Neuronal stem cell (in vitro differentiated cells): ENCODE measurements around the gene ALG3.
A peak's percentile ranks its signal among the peaks of the same experiment; 100 is the strongest.

Experiments
- DNase-seq: peaks from one replicate; pipeline ENCODE4 v3.0.0-alpha.2; 2013; ENCODE audit warnings: low spot score
- H2AFZ ChIP-seq: one replicate; pipeline ENCODE4 v1.6.1; 2013; ENCODE audit warnings: mild to moderate bottlenecking, low read length, inconsistent platforms
- H2AK5ac ChIP-seq: 2 replicates; pipeline ENCODE4 v1.6.1; 2013; ENCODE audit warnings: low read depth, mild to moderate bottlenecking, inconsistent platforms, low read length, moderate library complexity, mixed read lengths
- H2BK120ac ChIP-seq: 2 replicates; pipeline ENCODE4 v1.6.1; 2013; ENCODE audit warnings: low read depth, mild to moderate bottlenecking, inconsistent platforms, low read length, moderate library complexity, mixed read lengths
- H2BK12ac ChIP-seq: one replicate; pipeline ENCODE4 v1.6.1; 2013; ENCODE audit warnings: low read length, inconsistent platforms
- H2BK15ac ChIP-seq: 2 replicates; pipeline ENCODE4 v1.6.1; 2013; ENCODE audit warnings: mild to moderate bottlenecking, low read length, inconsistent platforms, mixed read lengths
- H2BK5ac ChIP-seq: one replicate; pipeline ENCODE4 v1.6.1; 2013; ENCODE audit warnings: inconsistent platforms, mild to moderate bottlenecking, low read length, moderate library complexity
- H3K14ac ChIP-seq: one replicate; pipeline ENCODE4 v1.6.1; 2013; ENCODE audit warnings: low read length, inconsistent platforms
- H3K18ac ChIP-seq: 2 replicates; pipeline ENCODE4 v1.6.1; 2013; ENCODE audit warnings: low read length, inconsistent platforms
- H3K23ac ChIP-seq: 2 replicates; pipeline ENCODE4 v1.6.1; 2013; ENCODE audit warnings: low read depth, mild to moderate bottlenecking, mixed read lengths, low read length, inconsistent platforms; ENCODE audit not compliant: poor library complexity
- H3K27ac ChIP-seq: replicated peaks from 3 replicates; pipeline ENCODE4 v1.5.1; 2013; ENCODE audit warnings: low read length, inconsistent platforms
- H3K27me3 ChIP-seq, 3 experiments: 2 replicates each; pipeline ENCODE4 v1.6.1; 2013; ENCODE audit warnings: low read length in 3 of 3, mild to moderate bottlenecking in 2 of 3, inconsistent platforms in 1 of 3, low read depth in 1 of 3, mixed read lengths in 1 of 3, moderate library complexity in 1 of 3; ENCODE audit not compliant: control insufficient read depth in 3 of 3, insufficient read depth in 3 of 3
- H3K36me3 ChIP-seq, 2 donors: replicated peaks in 1 of 2; 2 replicates each; pipeline ENCODE4 v1.6.1; 2013; ENCODE audit warnings: low read length in 2 of 2; ENCODE audit not compliant: control insufficient read depth in 2 of 2, insufficient read depth in 2 of 2
- H3K4ac ChIP-seq: 2 replicates; pipeline ENCODE4 v1.6.1; 2013; ENCODE audit warnings: inconsistent platforms, mild to moderate bottlenecking, low read length, moderate library complexity
- H3K4me1 ChIP-seq, 2 donors: 1 replicate in 1 of 2; 2 replicates in 1 of 2; pipeline ENCODE4 v1.6.1; 2013; ENCODE audit warnings: low read length in 2 of 2, low read depth in 1 of 2; ENCODE audit not compliant: control insufficient read depth in 2 of 2, insufficient read depth in 1 of 2
- H3K4me2 ChIP-seq: one replicate; pipeline ENCODE4 v1.6.1; 2013; ENCODE audit warnings: mild to moderate bottlenecking, low read length, inconsistent platforms; ENCODE audit not compliant: insufficient read depth, poor library complexity, severe bottlenecking
- H3K4me3 ChIP-seq, 2 donors: 2 replicates each; pipeline ENCODE4 v1.5.1; 2013; ENCODE audit warnings: low read length in 2 of 2, mild to moderate bottlenecking in 2 of 2, inconsistent platforms in 1 of 2, moderate library complexity in 1 of 2
- H3K79me1 ChIP-seq: one replicate; pipeline ENCODE4 v1.6.1; 2013; ENCODE audit warnings: low read depth, mild to moderate bottlenecking, inconsistent platforms, low read length, moderate library complexity
- H3K9ac ChIP-seq: one replicate; pipeline ENCODE4 v1.6.1; 2013; ENCODE audit warnings: mild to moderate bottlenecking, low read depth, low read length, inconsistent platforms; ENCODE audit not compliant: poor library complexity
- H3K9me3 ChIP-seq, 2 donors: replicated peaks in 1 of 2; 2 replicates each; pipeline versions ENCODE3 to v1.6.1; 2013; ENCODE audit warnings: low read length in 2 of 2, mild to moderate bottlenecking in 2 of 2, inconsistent platforms in 1 of 2, low read depth in 1 of 2, mixed read lengths in 1 of 2, moderate library complexity in 1 of 2; ENCODE audit not compliant: control insufficient read depth in 2 of 2, insufficient read depth in 1 of 2
- H4K8ac ChIP-seq: one replicate; pipeline ENCODE4 v1.6.1; 2013; ENCODE audit warnings: low read depth, mild to moderate bottlenecking, inconsistent platforms, low read length, moderate library complexity
- H4K91ac ChIP-seq: one replicate; pipeline ENCODE4 v1.6.1; 2013; ENCODE audit warnings: low read length, low read depth, mild to moderate bottlenecking, inconsistent platforms; ENCODE audit not compliant: poor library complexity
- WGBS, 2 donors: extraction: QIAGEN DNeasy Blood & Tissue Kit; methylation state at CpG; one replicate each; pipeline ENCODE4 v1.1.7; 2013; ENCODE audit warnings: missing lambda C conversion rate in 2 of 2, mixed read lengths in 1 of 2; ENCODE audit not compliant: insufficient read length in 2 of 2, insufficient replicate concordance in 1 of 2; ENCODE audit errors: extremely low coverage in 2 of 2; 5-methylcytosine and 5-hydroxymethylcytosine counted together

ALG3 gene

DNA sequence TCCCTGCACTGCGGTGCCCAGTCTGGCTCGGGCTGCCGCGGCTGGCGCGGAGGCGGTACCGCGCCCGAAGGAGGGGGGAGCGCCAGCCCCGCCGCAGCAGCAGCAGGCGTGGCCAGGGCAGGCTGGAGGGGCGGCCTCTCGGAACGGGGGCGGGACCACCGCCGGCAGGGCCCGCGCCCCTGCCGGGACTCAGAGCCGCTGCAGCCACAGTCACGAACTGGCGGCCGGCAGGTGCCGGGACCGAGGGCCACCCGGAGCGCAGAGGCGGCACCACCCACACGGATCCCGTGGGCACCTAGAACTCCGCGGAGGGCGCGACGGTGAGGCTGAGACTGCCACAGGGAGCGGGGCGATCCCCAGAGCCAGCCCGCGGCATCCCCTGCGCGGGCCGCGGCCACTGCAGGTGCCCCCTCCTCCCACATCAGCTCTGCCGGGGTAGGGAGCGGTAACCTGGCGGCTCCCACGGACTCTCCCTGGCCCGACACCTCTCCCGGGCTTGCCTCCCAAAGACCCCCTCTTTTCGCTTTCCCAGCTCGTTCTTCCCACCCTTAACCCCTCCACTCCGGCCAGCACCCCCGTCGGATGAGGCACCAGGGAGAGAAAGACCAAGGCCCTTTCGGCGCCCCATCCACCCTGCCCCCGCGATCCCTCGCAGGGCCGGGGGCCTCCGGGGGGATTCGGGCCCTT, 19.2 kb downstream of the ALG3 start, which contains the start of gene VWA5B2:
Gene VWA5B2 (plus strand): TSS at position 192 of the 687 bp plus-strand sequence. CDS start 944 bp downstream, outside the sequence.
- Histone ChIP-seq H3K23ac (peak within 1 kb of the TSS; percentile 73), H3K9me3 (peaks cover 0 to 2% of the 10 kb centered on the region in 2 donors), H2BK5ac (no peak within 1 kb of the TSS), H3K79me1 (peaks cover 2% of the 10 kb centered on the region), H3K4me3 (peak within 1 kb of the TSS; percentile 46 to 78), H4K91ac (no peak within 1 kb of the TSS), H3K18ac (peak within 1 kb of the TSS; percentile 89), H3K4me2 (peak within 1 kb of the TSS; percentile 80), H3K4me1 (peaks cover 4 to 6% of the 10 kb centered on the region in 2 donors), H2BK120ac (no peak within 1 kb of the TSS), H3K9ac (peak within 1 kb of the TSS; percentile 70), H2AK5ac (peak within 1 kb of the TSS; percentile 75), H2AFZ (peak within 1 kb of the TSS; percentile 97), H3K27ac (no peak within 1 kb of the TSS), H3K14ac (peak within 1 kb of the TSS; percentile 82), H4K8ac (peak within 1 kb of the TSS; percentile 82), H2BK12ac (no peak within 1 kb of the TSS), H3K36me3 (no peaks in the 10 kb centered on the region), H2BK15ac (peak within 1 kb of the TSS; percentile 81), H3K4ac (no peak within 1 kb of the TSS), H3K27me3 (peaks cover 31 to 89% (median 56%) of the 10 kb centered on the region in 3 experiments)
- no CpG with 5 or more reads among the region's 66 CpGs for WGBS, 2 donors
- peak; percentile 71 for DNase-seq

DNA sequence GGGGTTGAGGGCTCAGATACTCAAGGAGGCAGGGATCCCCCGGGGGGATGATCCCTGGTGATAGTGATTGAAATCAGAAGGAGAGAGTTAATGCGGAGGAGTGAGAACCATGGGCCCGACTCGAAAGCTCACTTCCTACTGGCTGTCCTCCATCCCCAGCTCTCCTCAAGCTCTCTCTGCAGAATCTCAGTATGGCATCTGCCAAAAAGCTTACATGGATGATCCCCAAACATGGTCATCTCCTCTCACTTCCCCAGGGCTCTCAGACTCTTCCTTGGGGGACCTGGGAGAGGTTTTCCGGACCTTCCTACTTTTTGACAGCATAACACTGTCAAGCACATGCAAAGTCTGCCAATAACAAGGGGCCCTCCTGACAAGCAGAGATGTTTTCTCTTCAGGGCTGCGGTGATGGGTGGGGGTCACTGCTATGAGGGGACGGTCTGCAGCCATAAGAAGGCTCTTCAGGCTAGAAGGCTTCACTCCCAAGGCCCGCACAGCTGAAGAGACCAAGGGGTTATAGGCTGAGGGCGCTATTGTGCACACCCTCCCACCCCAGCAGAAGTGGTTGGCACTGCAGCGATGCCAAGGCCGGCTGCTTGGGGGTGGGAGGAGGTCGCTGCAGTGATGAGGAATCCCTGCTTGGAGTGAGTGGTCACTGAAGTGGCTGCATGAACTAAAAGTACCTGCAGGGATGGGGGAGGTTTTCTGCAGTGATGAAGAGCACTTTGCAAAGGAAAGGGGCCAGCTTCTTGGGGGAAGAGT, 20.2 kb downstream of the ALG3 start:
- H2AK5ac ChIP-seq, result peak overlapping the region; percentile 46
- peak overlapping the region; percentile 73 for H3K23ac ChIP-seq
- H3K9me3 ChIP-seq, result peaks cover 0 to 2% of the 10 kb centered on the region in 2 donors
- H3K79me1 ChIP-seq, result peaks cover 2% of the 10 kb centered on the region
- no peak overlapping the region for H2BK5ac ChIP-seq
- peak overlapping the region; percentile 80 for H3K4me2 ChIP-seq
- H3K36me3 ChIP-seq, result no peaks in the 10 kb centered on the region
- H4K8ac ChIP-seq, result peak overlapping the region; percentile 43
- H2BK12ac ChIP-seq, result no peak overlapping the region
- H3K4me3 ChIP-seq, result peak overlapping the region in 1 of 2 donors; percentile 77
- peak overlapping the region; percentile 81 for H2BK15ac ChIP-seq
- no peak overlapping the region for H4K91ac ChIP-seq
- no peak overlapping the region for H3K27ac ChIP-seq
- H3K4me1 ChIP-seq, result peaks cover 4 to 6% of the 10 kb centered on the region in 2 donors
- no peak overlapping the region for H3K4ac ChIP-seq
- H3K18ac ChIP-seq, result peak overlapping the region; percentile 64
- no CpG with 5 or more reads among the region's 12 CpGs for WGBS, 2 donors
- DNase-seq, result no peak
- no peak overlapping the region for H2BK120ac ChIP-seq
- H3K14ac ChIP-seq, result peak overlapping the region; percentile 8
- peak overlapping the region; percentile 21 for H3K9ac ChIP-seq
- H3K27me3 ChIP-seq, result peaks cover 31 to 87% (median 59%) of the 10 kb centered on the region in 3 experiments
- peak overlapping the region; percentile 97 for H2AFZ ChIP-seq

DNA sequence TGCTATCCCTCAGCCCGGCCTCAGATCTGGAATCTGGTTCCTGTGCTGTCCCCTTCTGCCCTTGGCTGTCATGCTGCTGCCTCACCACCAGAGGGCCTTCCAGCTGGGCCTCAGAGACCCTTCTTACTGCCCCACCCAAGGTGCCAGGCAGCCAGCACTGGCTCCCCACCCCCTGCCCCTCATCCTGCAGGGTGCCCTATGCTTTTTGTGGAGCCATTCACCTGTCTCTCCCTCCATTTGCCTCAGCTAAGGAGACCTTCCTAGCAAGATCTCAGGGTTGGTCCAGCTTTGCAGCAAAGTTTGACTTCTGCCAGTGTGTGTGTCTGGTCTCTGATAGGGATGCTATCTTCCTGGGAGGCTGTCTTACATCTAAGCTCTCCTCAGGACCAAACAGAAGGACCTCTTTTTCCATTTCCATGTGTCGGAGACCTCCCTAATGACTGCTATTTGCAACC, 21.3 kb downstream of the ALG3 start:
- H3K36me3 ChIP-seq, result no peaks in the 10 kb centered on the region
- H4K91ac ChIP-seq, result no peak overlapping the region
- peaks cover 0 to 2% of the 10 kb centered on the region in 2 donors for H3K9me3 ChIP-seq
- no peak overlapping the region for H3K9ac ChIP-seq
- H3K4me2 ChIP-seq, result no peak overlapping the region
- no peak overlapping the region for H3K4ac ChIP-seq
- peaks cover 31 to 76% (median 53%) of the 10 kb centered on the region in 3 experiments for H3K27me3 ChIP-seq
- peaks cover 4 to 6% of the 10 kb centered on the region in 2 donors for H3K4me1 ChIP-seq
- WGBS, 2 donors, result no CpG with 5 or more reads among the region's 2 CpGs
- H2AK5ac ChIP-seq, result no peak overlapping the region
- no peak overlapping the region for H3K14ac ChIP-seq
- no peak overlapping the region for H3K4me3 ChIP-seq
- H2BK5ac ChIP-seq, result no peak overlapping the region
- DNase-seq, result no peak
- H2BK12ac ChIP-seq, result no peak overlapping the region
- H2AFZ ChIP-seq, result no peak overlapping the region
- no peak overlapping the region for H3K27ac ChIP-seq
- H4K8ac ChIP-seq, result no peak overlapping the region
- peaks cover 2% of the 10 kb centered on the region for H3K79me1 ChIP-seq
- no peak overlapping the region for H2BK120ac ChIP-seq
- no peak overlapping the region for H3K18ac ChIP-seq
- H2BK15ac ChIP-seq, result no peak overlapping the region
- H3K23ac ChIP-seq, result no peak overlapping the region

DNA sequence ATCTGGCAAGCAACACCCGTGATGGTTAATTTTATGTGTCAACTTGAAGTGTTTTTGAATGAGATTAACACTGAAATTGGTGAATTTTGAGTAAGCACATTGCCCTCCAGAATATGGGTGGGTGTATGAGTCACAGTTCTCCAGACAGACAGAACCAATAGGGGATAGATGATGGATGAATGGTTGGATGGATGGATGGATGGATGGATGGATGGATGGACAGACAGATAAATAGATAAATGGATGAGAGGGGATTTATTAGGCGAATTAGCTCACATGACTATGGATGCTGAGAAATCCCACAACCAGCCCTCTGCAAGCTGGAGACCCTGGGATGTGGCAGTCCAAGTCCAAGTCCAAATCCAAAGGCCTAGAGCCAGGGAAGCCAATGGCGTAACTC, 24.8 kb downstream of the ALG3 start:
- H3K4me1 ChIP-seq, result peaks cover 0 to 3% of the 10 kb centered on the region in 2 donors
- peaks cover 8 to 44% (median 18%) of the 10 kb centered on the region in 3 experiments for H3K27me3 ChIP-seq
- H3K14ac ChIP-seq, result no peak overlapping the region
- H3K18ac ChIP-seq, result no peak overlapping the region
- no peak overlapping the region for H3K23ac ChIP-seq
- H3K4me3 ChIP-seq, result no peak overlapping the region
- H3K27ac ChIP-seq, result no peak overlapping the region
- no peak for DNase-seq
- no CpG with 5 or more reads among the region's 3 CpGs for WGBS, 2 donors
- H3K4ac ChIP-seq, result no peak overlapping the region
- H2BK12ac ChIP-seq, result no peak overlapping the region
- H2AK5ac ChIP-seq, result no peak overlapping the region
- no peaks in the 10 kb centered on the region for H3K9me3 ChIP-seq
- H3K4me2 ChIP-seq, result no peak overlapping the region
- no peak overlapping the region for H4K8ac ChIP-seq
- H2BK5ac ChIP-seq, result no peak overlapping the region
- H2AFZ ChIP-seq, result no peak overlapping the region
- H2BK15ac ChIP-seq, result no peak overlapping the region
- H3K9ac ChIP-seq, result no peak overlapping the region
- no peak overlapping the region for H2BK120ac ChIP-seq
- no peaks in the 10 kb centered on the region for H3K36me3 ChIP-seq
- H4K91ac ChIP-seq, result no peak overlapping the region
- H3K79me1 ChIP-seq, result no peaks in the 10 kb centered on the region
